ENCODE data around the gene RBMY1J. TPM values are rescaled to one million over a fixed set of nuclear protein-coding genes. Genes with fewer than 3 reads are reported as not detected.
"Not testable (repeated sequence)": the region's sequence is repeated elsewhere in the genome, so short reads cannot be mapped to it uniquely, and the experiment has no call there.

RBMY1J gene
- not detected for total RNA-seq

DNA sequence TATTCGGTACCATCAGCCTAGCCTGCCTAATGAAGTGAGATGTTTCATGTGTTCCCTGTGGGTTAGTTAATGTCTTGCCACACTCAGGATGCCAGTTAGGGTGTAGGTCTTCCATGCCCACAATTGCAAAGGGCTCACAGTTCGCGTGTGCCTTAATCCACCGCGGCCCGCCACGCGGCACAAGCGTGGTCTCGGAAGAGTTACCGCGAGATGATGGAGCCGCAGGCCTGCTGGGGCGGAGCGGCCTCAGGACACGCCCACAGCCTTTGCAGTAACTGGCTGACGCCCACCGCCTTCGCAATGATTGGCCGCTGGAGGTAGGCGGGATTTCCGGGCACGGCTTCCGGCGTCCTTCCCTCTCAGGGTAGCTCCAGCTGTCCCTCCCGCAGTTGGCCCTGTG is at the start of gene RBMY1J:
TSS of gene RBMY1J (plus strand) at position 301 of the 400 bp plus-strand sequence. CDS start 2,038 bp downstream, outside the sequence.
- H3K27me3 Mint-ChIP-seq, H3K9me3 Mint-ChIP-seq, DNase-seq, H3K36me3 Mint-ChIP-seq, H3K27ac Mint-ChIP-seq, H3K4me1 Mint-ChIP-seq, H3K4me3 Mint-ChIP-seq: not testable (repeated sequence)

DNA sequence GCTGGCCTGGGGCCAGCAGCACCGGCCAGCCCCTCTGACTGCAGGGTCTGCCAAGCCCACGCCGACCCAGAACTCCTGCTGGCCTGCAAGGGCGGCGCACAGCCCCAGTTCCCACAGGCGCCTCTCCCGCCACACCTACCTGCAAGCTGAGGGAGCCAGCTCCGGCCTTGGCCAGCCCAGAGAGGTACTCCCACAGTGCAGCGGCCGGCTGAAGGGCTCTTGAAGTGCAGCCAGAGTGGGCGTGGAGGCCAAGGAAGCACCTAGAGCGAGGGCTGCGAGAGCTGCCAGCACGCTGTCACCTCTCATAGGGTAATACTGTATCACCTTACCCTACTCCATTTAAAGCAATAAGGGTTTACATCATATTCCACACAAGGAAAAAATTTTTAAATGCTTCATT is 35.8 kb upstream of the RBMY1J start:
- Mint-ChIP-seq H3K36me3 (no peaks in the 10 kb centered on the region), H3K4me3 (no peak overlapping the region), H3K9me3 (no peaks in the 10 kb centered on the region), H3K27me3 (no peaks in the 10 kb centered on the region), H3K4me1 (no peaks in the 10 kb centered on the region), H3K27ac (no peak overlapping the region)
- no peak for DNase-seq

DNA sequence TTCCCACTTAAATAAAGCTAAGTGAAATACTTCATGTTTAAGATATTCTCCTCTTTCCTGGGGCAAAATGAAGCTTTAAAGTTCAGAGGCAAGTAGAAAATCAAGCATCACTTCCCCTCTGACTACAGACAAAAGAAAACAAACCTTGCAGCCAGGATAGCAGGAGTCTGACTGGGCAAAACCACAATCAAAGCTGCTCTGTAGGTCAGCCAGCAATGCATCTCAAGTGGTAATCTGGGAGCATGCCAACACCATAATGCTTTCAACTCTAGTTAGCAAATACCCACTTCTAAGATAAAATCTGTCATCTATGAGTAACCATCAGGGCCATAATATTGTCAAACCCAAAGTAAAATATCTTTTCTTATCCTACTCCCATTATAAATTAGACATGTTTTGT is 32.6 kb upstream of the RBMY1J start:
- DNase-seq = no peak
- Mint-ChIP-seq H3K36me3 (no peaks in the 10 kb centered on the region), H3K4me1 (no peaks in the 10 kb centered on the region), H3K27ac (no peak overlapping the region), H3K27me3 (no peaks in the 10 kb centered on the region), H3K9me3 (no peaks in the 10 kb centered on the region), H3K4me3 (no peak overlapping the region)

DNA sequence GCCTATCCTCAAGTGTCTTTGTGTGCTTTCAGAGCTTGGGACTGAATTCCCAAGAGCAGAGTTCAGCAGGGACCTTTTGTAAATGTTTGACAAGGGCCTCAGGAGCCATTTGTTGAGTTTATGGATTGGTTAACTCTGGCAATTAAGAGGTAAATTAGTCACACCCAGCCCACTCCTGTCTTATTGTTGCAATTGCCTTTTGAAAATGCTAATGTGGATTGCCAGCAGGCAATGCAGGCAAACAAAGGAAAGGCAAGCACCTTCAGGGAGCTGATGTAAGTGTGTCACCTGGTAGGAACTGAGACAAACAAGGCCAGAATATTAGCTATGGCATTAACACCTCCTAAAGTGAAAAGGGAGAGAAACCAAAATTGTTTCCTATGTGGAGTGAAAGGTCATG is 29.7 kb upstream of the RBMY1J start:
- Mint-ChIP-seq H3K4me1 (no peaks in the 10 kb centered on the region), H3K4me3 (no peak overlapping the region), H3K9me3 (peaks cover 2% of the 10 kb centered on the region), H3K36me3 (no peaks in the 10 kb centered on the region), H3K27ac (no peak overlapping the region), H3K27me3 (no peaks in the 10 kb centered on the region)
- no peak for DNase-seq

DNA sequence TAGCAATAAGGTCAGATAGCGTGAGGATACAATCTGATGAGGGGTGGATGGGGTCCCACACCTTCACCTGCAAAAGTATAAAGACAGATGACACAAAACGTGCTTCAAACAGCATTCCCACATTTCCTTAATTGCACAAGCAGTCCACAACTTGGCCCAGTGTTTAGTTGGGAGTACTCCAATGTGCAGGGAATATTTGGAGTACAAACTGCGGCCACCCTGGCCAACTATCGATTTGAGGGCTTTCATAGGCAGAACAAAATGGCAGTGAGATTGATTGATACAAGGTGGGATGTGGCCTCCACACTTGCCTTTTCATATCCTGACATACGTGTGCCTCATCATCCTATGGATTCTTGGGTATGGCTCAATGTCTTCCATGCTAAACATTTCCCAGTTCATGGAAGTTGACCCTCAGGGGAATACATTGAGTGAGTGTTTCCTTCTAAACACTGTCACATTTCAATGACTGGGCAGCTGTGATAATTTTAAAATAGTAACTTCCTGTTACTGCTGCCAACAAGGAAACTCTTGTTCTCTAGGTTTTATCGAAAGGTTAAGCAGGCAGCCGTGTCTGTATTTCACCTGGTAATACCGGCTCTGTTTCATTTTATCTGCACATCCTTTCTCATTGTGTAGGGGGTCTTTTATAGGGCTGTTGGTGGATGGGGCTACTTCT is 41.6 kb downstream of the RBMY1J start:
- not testable (repeated sequence) for H3K27ac Mint-ChIP-seq, H3K4me1 Mint-ChIP-seq, H3K4me3 Mint-ChIP-seq, DNase-seq, H3K9me3 Mint-ChIP-seq, H3K36me3 Mint-ChIP-seq, H3K27me3 Mint-ChIP-seq

DNA sequence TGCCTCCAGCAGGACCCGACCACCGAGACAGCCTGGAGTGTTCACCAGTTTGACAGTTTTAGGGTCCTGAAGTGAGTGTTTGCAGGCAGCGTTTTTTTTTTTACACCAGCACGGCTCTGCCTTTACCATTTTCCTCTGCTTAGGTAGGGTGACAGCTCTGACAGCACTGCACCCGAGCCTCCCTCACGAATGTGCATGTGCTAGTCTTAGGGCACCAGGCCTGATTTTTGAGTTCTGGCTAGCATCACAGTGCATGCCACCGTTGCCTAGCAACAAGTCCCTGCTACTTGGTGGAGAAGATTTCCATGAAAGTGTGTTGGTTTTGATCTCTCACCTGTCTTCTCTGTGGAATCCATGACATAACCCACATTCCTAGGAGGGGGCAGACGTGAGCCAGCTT is 52.3 kb downstream of the RBMY1J start:
- not testable (repeated sequence) for H3K27ac Mint-ChIP-seq

DNA sequence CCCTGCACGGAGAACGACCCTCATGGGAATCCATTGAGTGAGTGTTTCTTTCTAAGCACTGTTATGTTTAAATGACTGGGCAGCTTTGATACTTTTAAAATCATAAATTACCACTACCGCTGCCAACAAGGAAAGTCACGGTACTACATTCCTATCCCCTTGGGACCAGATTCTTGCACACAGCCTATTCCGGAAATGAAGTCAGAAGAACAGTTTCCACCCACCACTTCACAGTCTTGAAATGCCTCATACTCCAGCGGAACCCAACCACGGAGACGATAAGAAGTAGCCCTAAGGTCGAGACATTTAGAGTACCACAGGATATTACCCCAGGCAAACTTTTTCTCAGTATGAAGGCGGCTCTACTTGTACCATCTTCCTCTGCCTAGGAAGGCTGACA is 58.8 kb downstream of the RBMY1J start:
- DNase-seq, H3K9me3 Mint-ChIP-seq, H3K4me3 Mint-ChIP-seq, H3K4me1 Mint-ChIP-seq, H3K27ac Mint-ChIP-seq, H3K27me3 Mint-ChIP-seq, H3K36me3 Mint-ChIP-seq: not testable (repeated sequence)

More for the DNA sequence above, 52.3 kb downstream of the RBMY1J start:
- not testable (repeated sequence) for H3K4me3 Mint-ChIP-seq, DNase-seq, H3K4me1 Mint-ChIP-seq, H3K27me3 Mint-ChIP-seq, H3K36me3 Mint-ChIP-seq, H3K9me3 Mint-ChIP-seq

Other genes with a start within 250 kb of the RBMY1J start
- gene RBMY1F, start 220.5 kb upstream of the RBMY1J start, total RNA-seq = not detected